SU-DHL-6 (cell line): Measurements from ENCODE around the gene ARHGEF37.

Experiments
- H2AFZ ChIP-seq: fragments of 200-600 bp; sonication (generic); 2 replicates; pipeline ENCODE4 v1.6.1; 2014; ENCODE audit warnings: low read depth, mild to moderate bottlenecking, moderate library complexity, mixed read lengths, antibody characterized with exemption, low read length; ENCODE audit not compliant: severe bottlenecking
- H3F3A ChIP-seq: fragments of 200-600 bp; shearing (Covaris generic); 2 replicates; pipeline ENCODE4 v1.6.0; 2016; ENCODE audit warnings: antibody characterized with exemption, mild to moderate bottlenecking; ENCODE audit not compliant: insufficient read depth
- H3K27ac ChIP-seq: fragments of 200-600 bp; sonication (generic); 2 replicates; pipeline ENCODE4 v1.5.1; 2016; ENCODE audit warnings: low read depth, mild to moderate bottlenecking, low read length, moderate library complexity, mixed read lengths
- H3K27me3 ChIP-seq: fragments of 200-600 bp; sonication (generic), shearing (Covaris generic); 2 replicates; pipeline ENCODE4 v1.6.0; 2014; ENCODE audit warnings: mild to moderate bottlenecking, low read length
- H3K36me3 ChIP-seq: fragments of 200-600 bp; sonication (generic); 2 replicates; pipeline ENCODE4 v1.6.1; 2014; ENCODE audit warnings: mild to moderate bottlenecking, low read length, mixed read lengths
- H3K4me2 ChIP-seq: fragments of 300-600, 200-600 bp; shearing (Covaris generic), sonication (generic); 2 replicates; pipeline ENCODE4 v1.6.0; 2014; ENCODE audit warnings: low read length, low read depth, mild to moderate bottlenecking; ENCODE audit not compliant: poor library complexity, severe bottlenecking
- H3K4me3 ChIP-seq: fragments of 200-600 bp; sonication (generic); 2 replicates; pipeline ENCODE4 v1.5.1; 2014; ENCODE audit warnings: antibody characterized with exemption, low read length, mild to moderate bottlenecking, mixed read lengths; ENCODE audit not compliant: insufficient read depth, poor library complexity, severe bottlenecking
- H3K79me2 ChIP-seq: fragments of 200-600 bp; sonication (generic); 2 replicates; pipeline ENCODE4 v1.6.1; 2014; ENCODE audit warnings: mild to moderate bottlenecking, low read length, moderate library complexity; ENCODE audit not compliant: insufficient read depth
- H3K9ac ChIP-seq: fragments of 200-600 bp; sonication (generic); 2 replicates; pipeline ENCODE4 v1.7.0; 2014; ENCODE audit warnings: mild to moderate bottlenecking, low read length
- H3K9me2 ChIP-seq: fragments of 200-600 bp; sonication (generic); replicated peaks from 2 replicates; pipeline ENCODE4 v1.6.1; 2014; ENCODE audit warnings: low read length; ENCODE audit not compliant: insufficient read depth
- H3K9me3 ChIP-seq: fragments of 200-600 bp; sonication (generic); 2 replicates; pipeline ENCODE4 v1.6.1; 2014; ENCODE audit warnings: low read length, mixed read lengths; ENCODE audit not compliant: insufficient read depth
- H4K20me1 ChIP-seq: fragments of 200-600 bp; sonication (generic); 2 replicates; pipeline ENCODE4 v1.6.1; 2014; ENCODE audit warnings: low read depth, mild to moderate bottlenecking, antibody characterized with exemption, low read length, moderate library complexity, mixed read lengths
- EZH2phosphoT487 ChIP-seq: fragments of 200-600 bp; sonication (generic), shearing (Covaris generic); conservative IDR thresholded peaks from 2 replicates; pipeline ENCODE4 v1.6.1; 2018; ENCODE audit warnings: mild to moderate bottlenecking, antibody characterized with exemption, low read length, moderate library complexity, mixed read lengths
- TF ChIP-seq, protein P1 (sequence below): fragments of 200-600 bp; sonication (generic); IDR thresholded peaks from one replicate; pipeline ENCODE4 v1.5.1; 2017; ENCODE audit warnings: antibody characterized with exemption, mild to moderate bottlenecking, low read length, moderate library complexity; ENCODE audit not compliant: insufficient read depth, poor library complexity, severe bottlenecking

Gene ARHGEF37

GRCh38 chr5:149641600-149641999 is 60.3 kb downstream of the ARHGEF37 start:
- no peak for TF ChIP-seq EZH2phosphoT487
- TF ChIP-seq, protein P1, sequence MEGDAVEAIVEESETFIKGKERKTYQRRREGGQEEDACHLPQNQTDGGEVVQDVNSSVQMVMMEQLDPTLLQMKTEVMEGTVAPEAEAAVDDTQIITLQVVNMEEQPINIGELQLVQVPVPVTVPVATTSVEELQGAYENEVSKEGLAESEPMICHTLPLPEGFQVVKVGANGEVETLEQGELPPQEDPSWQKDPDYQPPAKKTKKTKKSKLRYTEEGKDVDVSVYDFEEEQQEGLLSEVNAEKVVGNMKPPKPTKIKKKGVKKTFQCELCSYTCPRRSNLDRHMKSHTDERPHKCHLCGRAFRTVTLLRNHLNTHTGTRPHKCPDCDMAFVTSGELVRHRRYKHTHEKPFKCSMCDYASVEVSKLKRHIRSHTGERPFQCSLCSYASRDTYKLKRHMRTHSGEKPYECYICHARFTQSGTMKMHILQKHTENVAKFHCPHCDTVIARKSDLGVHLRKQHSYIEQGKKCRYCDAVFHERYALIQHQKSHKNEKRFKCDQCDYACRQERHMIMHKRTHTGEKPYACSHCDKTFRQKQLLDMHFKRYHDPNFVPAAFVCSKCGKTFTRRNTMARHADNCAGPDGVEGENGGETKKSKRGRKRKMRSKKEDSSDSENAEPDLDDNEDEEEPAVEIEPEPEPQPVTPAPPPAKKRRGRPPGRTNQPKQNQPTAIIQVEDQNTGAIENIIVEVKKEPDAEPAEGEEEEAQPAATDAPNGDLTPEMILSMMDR: no peak
- H3K9me3 ChIP-seq: no peaks in the 10 kb centered on the region
- no peaks in the 10 kb centered on the region for H3K9me2 ChIP-seq
- no peak overlapping the region for H3K9ac ChIP-seq
- H2AFZ ChIP-seq: no peak overlapping the region
- H3K36me3 ChIP-seq: no peaks in the 10 kb centered on the region
- H3K79me2 ChIP-seq: no peaks in the 10 kb centered on the region
- no peak overlapping the region for H3K4me2 ChIP-seq
- H3K4me3 ChIP-seq: no peak overlapping the region
- H3K27ac ChIP-seq: no peak overlapping the region
- H4K20me1 ChIP-seq: no peaks in the 10 kb centered on the region
- H3K27me3 ChIP-seq: no peaks in the 10 kb centered on the region
- H3F3A ChIP-seq: no peaks in the 10 kb centered on the region

- H3K27ac ChIP-seq: no peak overlapping the region
- no peak overlapping the region for H3K4me3 ChIP-seq
- no peaks in the 10 kb centered on the region for H4K20me1 ChIP-seq
- no peaks in the 10 kb centered on the region for H3K36me3 ChIP-seq
- H3K9ac ChIP-seq: no peak overlapping the region
- no peaks in the 10 kb centered on the region for H3K27me3 ChIP-seq
- H3K79me2 ChIP-seq: no peaks in the 10 kb centered on the region
- H3K9me3 ChIP-seq: no peaks in the 10 kb centered on the region
- TF ChIP-seq, protein P1: no peak
- no peak for TF ChIP-seq EZH2phosphoT487
- 0 out of 2 replicates have a peak, but pooled peaks cover under 1% of the 10 kb centered on the region for H3F3A ChIP-seq
- H3K4me2 ChIP-seq: no peak overlapping the region
- no peak overlapping the region for H2AFZ ChIP-seq
- H3K9me2 ChIP-seq: no peaks in the 10 kb centered on the region
Measured at GRCh38 chr5:149643781-149644180, 62.5 kb downstream of the ARHGEF37 start.

GRCh38 chr5:149644629-149645028 is 63.3 kb downstream of the ARHGEF37 start:
- Histone ChIP-seq H3K4me3 (no peak overlapping the region), H3K36me3 (no peaks in the 10 kb centered on the region), H3F3A (0 out of 2 replicates have a peak, but pooled peaks cover 4% of the 10 kb centered on the region), H3K9ac (no peak overlapping the region), H3K4me2 (no peak overlapping the region), H4K20me1 (no peaks in the 10 kb centered on the region), H2AFZ (no peak overlapping the region), H3K9me2 (no peaks in the 10 kb centered on the region), H3K79me2 (no peaks in the 10 kb centered on the region), H3K9me3 (no peaks in the 10 kb centered on the region), H3K27ac (no peak overlapping the region), H3K27me3 (no peaks in the 10 kb centered on the region)
- TF ChIP-seq EZH2phosphoT487: no peak
- TF ChIP-seq, protein P1: no peak
